Measurements from ENCODE around the gene PIEZO1.

- TF ChIP-seq CEBPZ (IDR thresholded peaks at IDR 0.05; ENCODE audit: borderline replicate concordance, low read depth, low read length): no peak
- no peak for TF ChIP-seq ZNF780A (CRISPR knock-in tag; IDR thresholded peaks at IDR 0.05)
Measured at GRCh38 chr16:88826070-88826840, 41.2 kb upstream of the PIEZO1 start.
